Germinal center (tissue), 1 donor: ENCODE data around the gene CHID1.

Source experiments
- DNase-seq: peaks from one replicate; pipeline ENCODE4 v3.0.0; 2012; ENCODE audit warnings: mixed read lengths, low spot score

CHID1 gene

GRCh38 chr11:910589-911030, at the start of gene CHID1:
Gene CHID1 (minus strand): TSS chr11:910810. CDS start chr11:904816, 5,994 bp downstream.
- DNase-seq = peak; percentile 94

GRCh38 chr11:959608-960007, 49.0 kb upstream of the CHID1 start:
- DNase-seq = no peak

- no peak for DNase-seq
Measured at GRCh38 chr11:959027-959426, 48.4 kb upstream of the CHID1 start.

- no peak for DNase-seq
Measured at GRCh38 chr11:958101-958500, 47.5 kb upstream of the CHID1 start.

- DNase-seq = no peak
Measured at GRCh38 chr11:957212-957920, 46.8 kb upstream of the CHID1 start.

- DNase-seq = no peak
Measured at GRCh38 chr11:955154-956063, 44.8 kb upstream of the CHID1 start.

- DNase-seq = no peak
Measured at GRCh38 chr11:954392-955153, 44.0 kb upstream of the CHID1 start.

GRCh38 chr11:953512-953911, 42.9 kb upstream of the CHID1 start:
- no peak for DNase-seq

GRCh38 chr11:952406-953385, 42.1 kb upstream of the CHID1 start:
- no peak for DNase-seq

GRCh38 chr11:951507-951906, 40.9 kb upstream of the CHID1 start:
- DNase-seq = no peak

- no peak for DNase-seq
Measured at GRCh38 chr11:947744-948143, 37.1 kb upstream of the CHID1 start.

GRCh38 chr11:945986-946385, 35.4 kb upstream of the CHID1 start:
- DNase-seq = no peak

- DNase-seq = no peak
Measured at GRCh38 chr11:944711-945470, 34.3 kb upstream of the CHID1 start.

- DNase-seq = no peak
Measured at GRCh38 chr11:942823-943222, 32.2 kb upstream of the CHID1 start.

- DNase-seq = no peak
Measured at GRCh38 chr11:940496-941135, 30.0 kb upstream of the CHID1 start.

- no peak for DNase-seq
Measured at GRCh38 chr11:937841-938261, 27.2 kb upstream of the CHID1 start.

GRCh38 chr11:936199-936598, 25.6 kb upstream of the CHID1 start:
- DNase-seq = no peak

- no peak for DNase-seq
Measured at GRCh38 chr11:934527-934926, 23.9 kb upstream of the CHID1 start.

GRCh38 chr11:933936-934335, 23.3 kb upstream of the CHID1 start:
- no peak for DNase-seq
